SK-N-SH treated with all-trans-retinoic acid at 6 μM for 48 hours (cell line): ENCODE measurements around the gene DGKH.

ENCODE experiments used
- ATAC-seq: fragments of 200-7000 bp; cut with Tn5 transposase; 3 replicates; pipeline ENCODE4 v1.9.1; 2020; ENCODE audit warnings: mild to moderate bottlenecking, moderate library complexity
- ARNTL ChIP-seq: fragments of 450-650 bp; formaldehyde crosslinking; IDR thresholded peaks from 2 replicates; pipeline ENCODE4 v1.5.0; 2020; ENCODE audit warnings: low read depth, mild to moderate bottlenecking, moderate library complexity, borderline replicate concordance
- BACH2 ChIP-seq: fragments of 250-450 bp; sonication (Bioruptor Pico); IDR thresholded peaks from 2 replicates; pipeline ENCODE4 v1.9.0; 2021; ENCODE audit warnings: mild to moderate bottlenecking, borderline replicate concordance
- CSDC2 ChIP-seq: fragments of 250-450 bp; sonication (Bioruptor Pico); IDR thresholded peaks from 2 replicates; pipeline ENCODE4 v1.5.0; 2020; ENCODE audit warnings: mild to moderate bottlenecking, moderate library complexity
- ESRRG ChIP-seq: fragments of 250-450 bp; sonication (Bioruptor Pico); IDR thresholded peaks from 2 replicates; pipeline ENCODE4 v1.6.1; 2021; ENCODE audit warnings: mild to moderate bottlenecking
- GLIS3 ChIP-seq: fragments of 250-450 bp; sonication (Bioruptor Pico); IDR thresholded peaks from 2 replicates; pipeline ENCODE4 v1.5.0; 2020; ENCODE audit warnings: mild to moderate bottlenecking, moderate library complexity
- ISL1 ChIP-seq: fragments of 250-450 bp; sonication (Bioruptor Pico); IDR thresholded peaks from 2 replicates; pipeline ENCODE4 v2.1.2; 2022; ENCODE audit warnings: mild to moderate bottlenecking, moderate library complexity
- OSR1 ChIP-seq: fragments of 250-450 bp; sonication (Bioruptor Pico); IDR thresholded peaks from 2 replicates; pipeline ENCODE4 v1.8.0; 2022; ENCODE audit warnings: moderate library complexity, mild to moderate bottlenecking, inconsistent platforms
- POU6F1 ChIP-seq: fragments of 250-450 bp; sonication (Bioruptor Pico); IDR thresholded peaks from 2 replicates; pipeline ENCODE4 v1.8.0; 2021; ENCODE audit warnings: low read depth, mild to moderate bottlenecking, moderate library complexity, borderline replicate concordance
- PPARA ChIP-seq: fragments of 250-450 bp; sonication (Bioruptor Pico); IDR thresholded peaks from 2 replicates; pipeline ENCODE4 v1.5.0; 2020; ENCODE audit warnings: mild to moderate bottlenecking, borderline replicate concordance
- RARB ChIP-seq: fragments of 250-450 bp; sonication (Bioruptor Pico); IDR thresholded peaks from 2 replicates; pipeline ENCODE4 v1.8.0; 2021; ENCODE audit warnings: mild to moderate bottlenecking, moderate library complexity
- TCF4 ChIP-seq: fragments of 250-450 bp; sonication (Bioruptor Pico); IDR thresholded peaks from 2 replicates; pipeline ENCODE4 v1.8.0; 2021; ENCODE audit warnings: mild to moderate bottlenecking, moderate library complexity, borderline replicate concordance
- TOX ChIP-seq: fragments of 250-450 bp; sonication (Bioruptor Pico); IDR thresholded peaks from 2 replicates; pipeline ENCODE4 v1.8.0; 2021; ENCODE audit warnings: mild to moderate bottlenecking, moderate library complexity, borderline replicate concordance
- ZC3H10 ChIP-seq: fragments of 250-450 bp; sonication (Bioruptor Pico); IDR thresholded peaks from 2 replicates; pipeline ENCODE4 v1.5.1; 2021; ENCODE audit warnings: mild to moderate bottlenecking, moderate library complexity
- ZFP3 ChIP-seq: fragments of 250-450 bp; sonication (Bioruptor Pico); IDR thresholded peaks from 2 replicates; pipeline ENCODE4 v1.5.0; 2020; ENCODE audit warnings: mild to moderate bottlenecking, moderate library complexity
- ZFP30 ChIP-seq: fragments of 450-650 bp; formaldehyde crosslinking; IDR thresholded peaks from 2 replicates; pipeline ENCODE4 v1.5.0; 2022; ENCODE audit warnings: mild to moderate bottlenecking, moderate library complexity
- ZNF565 ChIP-seq: fragments of 450-650 bp; formaldehyde crosslinking; conservative IDR thresholded peaks from 2 replicates; pipeline ENCODE4 v1.5.0; 2020; ENCODE audit warnings: low read depth, mild to moderate bottlenecking, moderate library complexity
- ZNF70 ChIP-seq: fragments of 450-650 bp; formaldehyde crosslinking; IDR thresholded peaks from 2 replicates; pipeline ENCODE4 v1.5.0; 2020; ENCODE audit warnings: mild to moderate bottlenecking, moderate library complexity
- ZNF8 ChIP-seq: fragments of 450-650 bp; formaldehyde crosslinking; IDR thresholded peaks from 2 replicates; pipeline ENCODE4 v1.5.0; 2020; ENCODE audit warnings: mild to moderate bottlenecking, moderate library complexity
- TF ChIP-seq, protein P1 (sequence below): fragments of 250-450 bp; sonication (Bioruptor Pico); IDR thresholded peaks from 2 replicates; pipeline ENCODE4 v1.5.0; 2020; ENCODE audit warnings: mild to moderate bottlenecking, moderate library complexity
- TF ChIP-seq, protein P2 (sequence below): fragments of 250-450 bp; sonication (Bioruptor Pico); IDR thresholded peaks from 2 replicates; pipeline ENCODE4 v1.5.1; 2020; ENCODE audit warnings: low read depth, mild to moderate bottlenecking, moderate library complexity
- TF ChIP-seq, protein P3 (sequence below): fragments of 250-450 bp; sonication (Bioruptor Pico); IDR thresholded peaks from 2 replicates; pipeline ENCODE4 v1.8.0; 2020; ENCODE audit warnings: mild to moderate bottlenecking, moderate library complexity, borderline replicate concordance

Gene DGKH

GRCh38 chr13:42219876-42220275 is 171.4 kb downstream of the DGKH start:
- TF ChIP-seq, protein P1, sequence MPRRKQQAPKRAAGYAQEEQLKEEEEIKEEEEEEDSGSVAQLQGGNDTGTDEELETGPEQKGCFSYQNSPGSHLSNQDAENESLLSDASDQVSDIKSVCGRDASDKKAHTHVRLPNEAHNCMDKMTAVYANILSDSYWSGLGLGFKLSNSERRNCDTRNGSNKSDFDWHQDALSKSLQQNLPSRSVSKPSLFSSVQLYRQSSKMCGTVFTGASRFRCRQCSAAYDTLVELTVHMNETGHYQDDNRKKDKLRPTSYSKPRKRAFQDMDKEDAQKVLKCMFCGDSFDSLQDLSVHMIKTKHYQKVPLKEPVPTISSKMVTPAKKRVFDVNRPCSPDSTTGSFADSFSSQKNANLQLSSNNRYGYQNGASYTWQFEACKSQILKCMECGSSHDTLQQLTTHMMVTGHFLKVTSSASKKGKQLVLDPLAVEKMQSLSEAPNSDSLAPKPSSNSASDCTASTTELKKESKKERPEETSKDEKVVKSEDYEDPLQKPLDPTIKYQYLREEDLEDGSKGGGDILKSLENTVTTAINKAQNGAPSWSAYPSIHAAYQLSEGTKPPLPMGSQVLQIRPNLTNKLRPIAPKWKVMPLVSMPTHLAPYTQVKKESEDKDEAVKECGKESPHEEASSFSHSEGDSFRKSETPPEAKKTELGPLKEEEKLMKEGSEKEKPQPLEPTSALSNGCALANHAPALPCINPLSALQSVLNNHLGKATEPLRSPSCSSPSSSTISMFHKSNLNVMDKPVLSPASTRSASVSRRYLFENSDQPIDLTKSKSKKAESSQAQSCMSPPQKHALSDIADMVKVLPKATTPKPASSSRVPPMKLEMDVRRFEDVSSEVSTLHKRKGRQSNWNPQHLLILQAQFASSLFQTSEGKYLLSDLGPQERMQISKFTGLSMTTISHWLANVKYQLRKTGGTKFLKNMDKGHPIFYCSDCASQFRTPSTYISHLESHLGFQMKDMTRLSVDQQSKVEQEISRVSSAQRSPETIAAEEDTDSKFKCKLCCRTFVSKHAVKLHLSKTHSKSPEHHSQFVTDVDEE (CRISPR knock-in tag): no peak
- TF ChIP-seq, all 23 proteins: peak for 0
- ATAC-seq: no peak

DNA sequence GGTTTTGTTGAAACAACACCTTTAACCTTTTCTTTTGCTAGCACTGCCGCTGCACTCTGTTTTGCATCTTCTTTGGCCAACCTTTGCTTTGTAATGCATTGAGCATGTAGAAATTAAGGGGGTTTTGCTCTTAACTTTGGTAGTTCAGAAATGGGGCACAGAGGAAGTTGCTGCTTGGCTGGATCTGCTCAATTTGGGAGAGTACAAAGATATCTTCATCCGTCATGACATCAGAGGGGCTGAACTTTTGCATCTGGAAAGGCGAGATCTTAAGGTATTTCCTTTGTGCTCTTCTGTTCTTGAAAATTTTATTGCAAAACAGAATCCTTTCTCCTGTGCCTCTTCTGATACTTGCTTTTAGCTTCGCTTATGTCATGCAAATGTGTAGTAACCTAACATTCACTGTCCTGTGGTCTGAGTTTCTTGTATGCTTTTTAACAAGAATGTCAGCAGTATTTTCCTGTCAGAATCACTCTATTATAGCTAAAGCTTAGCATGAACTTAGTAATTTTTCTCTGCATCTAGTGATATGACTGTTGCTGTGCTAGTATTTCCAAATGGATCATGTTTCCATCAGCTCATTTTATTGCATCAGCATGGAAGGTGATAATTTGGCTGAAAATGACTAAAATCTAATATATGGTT is 172.8 kb downstream of the DGKH start:
- TF ChIP-seq, protein P2, sequence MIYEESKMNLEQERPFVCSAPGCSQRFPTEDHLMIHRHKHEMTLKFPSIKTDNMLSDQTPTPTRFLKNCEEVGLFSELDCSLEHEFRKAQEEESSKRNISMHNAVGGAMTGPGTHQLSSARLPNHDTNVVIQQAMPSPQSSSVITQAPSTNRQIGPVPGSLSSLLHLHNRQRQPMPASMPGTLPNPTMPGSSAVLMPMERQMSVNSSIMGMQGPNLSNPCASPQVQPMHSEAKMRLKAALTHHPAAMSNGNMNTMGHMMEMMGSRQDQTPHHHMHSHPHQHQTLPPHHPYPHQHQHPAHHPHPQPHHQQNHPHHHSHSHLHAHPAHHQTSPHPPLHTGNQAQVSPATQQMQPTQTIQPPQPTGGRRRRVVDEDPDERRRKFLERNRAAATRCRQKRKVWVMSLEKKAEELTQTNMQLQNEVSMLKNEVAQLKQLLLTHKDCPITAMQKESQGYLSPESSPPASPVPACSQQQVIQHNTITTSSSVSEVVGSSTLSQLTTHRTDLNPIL (CRISPR knock-in tag): no peak
- no peak for TF ChIP-seq ZNF565
- no peak for TF ChIP-seq TCF4 (CRISPR knock-in tag)
- TF ChIP-seq ISL1 (CRISPR knock-in tag): no peak
- TF ChIP-seq ZFP30: no peak
- ATAC-seq: no peak

GRCh38 chr13:42223681-42224080 is 175.2 kb downstream of the DGKH start:
- TF ChIP-seq RARB (no peak), POU6F1 (CRISPR knock-in tag) (no peak), TCF4 (CRISPR knock-in tag) (no peak), BACH2 (CRISPR knock-in tag) (no peak), ZNF70 (CRISPR knock-in tag) (no peak), ZNF8 (no peak), OSR1 (CRISPR knock-in tag) (no peak), ZC3H10 (CRISPR knock-in tag) (no peak), TOX (CRISPR knock-in tag) (no peak), ESRRG (CRISPR knock-in tag) (no peak), CSDC2 (CRISPR knock-in tag) (no peak), ISL1 (CRISPR knock-in tag) (no peak), ZFP3 (CRISPR knock-in tag) (no peak), PPARA (CRISPR knock-in tag) (no peak), ARNTL (CRISPR knock-in tag) (no peak), GLIS3 (CRISPR knock-in tag) (no peak), ZNF565 (no peak)
- TF ChIP-seq, protein P2 (CRISPR knock-in tag): no peak
- TF ChIP-seq, protein P1 (CRISPR knock-in tag): no peak
- TF ChIP-seq, protein P3, sequence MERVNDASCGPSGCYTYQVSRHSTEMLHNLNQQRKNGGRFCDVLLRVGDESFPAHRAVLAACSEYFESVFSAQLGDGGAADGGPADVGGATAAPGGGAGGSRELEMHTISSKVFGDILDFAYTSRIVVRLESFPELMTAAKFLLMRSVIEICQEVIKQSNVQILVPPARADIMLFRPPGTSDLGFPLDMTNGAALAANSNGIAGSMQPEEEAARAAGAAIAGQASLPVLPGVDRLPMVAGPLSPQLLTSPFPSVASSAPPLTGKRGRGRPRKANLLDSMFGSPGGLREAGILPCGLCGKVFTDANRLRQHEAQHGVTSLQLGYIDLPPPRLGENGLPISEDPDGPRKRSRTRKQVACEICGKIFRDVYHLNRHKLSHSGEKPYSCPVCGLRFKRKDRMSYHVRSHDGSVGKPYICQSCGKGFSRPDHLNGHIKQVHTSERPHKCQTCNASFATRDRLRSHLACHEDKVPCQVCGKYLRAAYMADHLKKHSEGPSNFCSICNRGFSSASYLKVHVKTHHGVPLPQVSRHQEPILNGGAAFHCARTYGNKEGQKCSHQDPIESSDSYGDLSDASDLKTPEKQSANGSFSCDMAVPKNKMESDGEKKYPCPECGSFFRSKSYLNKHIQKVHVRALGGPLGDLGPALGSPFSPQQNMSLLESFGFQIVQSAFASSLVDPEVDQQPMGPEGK (CRISPR knock-in tag): no peak
- no peak for ATAC-seq
